Endothelial cell (in vitro differentiated cells): ENCODE data around the gene TMEM170B. TPM values are rescaled to one million over a fixed set of nuclear protein-coding genes. Genes with fewer than 3 reads are reported as not detected.

Experiments
- DNase-seq: peaks from one replicate; pipeline ENCODE4 v3.0.0; 2021; ENCODE audit warnings: low spot score
- H3K27ac Mint-ChIP-seq: one replicate; pipeline ENCODE4 v1.8.0; 2021; ENCODE audit warnings: mixed read lengths, inconsistent platforms; ENCODE audit not compliant: unreplicated experiment
- H3K27me3 Mint-ChIP-seq: one replicate; pipeline ENCODE4 v1.8.0; 2021; ENCODE audit warnings: mild to moderate bottlenecking, moderate library complexity, mixed read lengths, inconsistent platforms; ENCODE audit not compliant: unreplicated experiment
- H3K36me3 Mint-ChIP-seq: one replicate; pipeline ENCODE4 v1.8.0; 2021; ENCODE audit warnings: mild to moderate bottlenecking, low read depth, mixed read lengths, inconsistent platforms; ENCODE audit not compliant: unreplicated experiment
- H3K4me1 Mint-ChIP-seq: one replicate; pipeline ENCODE4 v1.8.0; 2021; ENCODE audit warnings: mild to moderate bottlenecking, mixed read lengths, inconsistent platforms; ENCODE audit not compliant: unreplicated experiment
- H3K4me3 Mint-ChIP-seq: one replicate; pipeline ENCODE4 v1.8.0; 2021; ENCODE audit warnings: mild to moderate bottlenecking, mixed read lengths, inconsistent platforms; ENCODE audit not compliant: unreplicated experiment
- H3K9me3 Mint-ChIP-seq: one replicate; pipeline ENCODE4 v1.8.0; 2021; ENCODE audit warnings: mixed read lengths, inconsistent platforms; ENCODE audit not compliant: unreplicated experiment
- CTCF ChIP-seq: fragments of 200-600 bp; sonication (generic); IDR thresholded peaks from one replicate; pipeline ENCODE4 v1.5.0; 2021; ENCODE audit warnings: antibody characterized with exemption; ENCODE audit not compliant: unreplicated experiment
- total RNA-seq: library from RNA; stranded (reverse); fragmentation: NEBNext Ultra II Directional; extraction: Animal tissue kit (Norgen Biotek cat#: 25700); gene quantifications from one replicate; pipeline ENCODE4 v1.2.1, GENCODE V29; 2021; ENCODE audit not compliant: unreplicated experiment

TMEM170B gene
- total RNA-seq, 1 donor from 2014 or later: 5.0 TPM

- H3K27ac Mint-ChIP-seq: no peak overlapping the region
- no peaks in the 10 kb centered on the region for H3K36me3 Mint-ChIP-seq
- no peak overlapping the region for H3K4me3 Mint-ChIP-seq
- H3K27me3 Mint-ChIP-seq: no peaks in the 10 kb centered on the region
- H3K4me1 Mint-ChIP-seq: peaks cover 8% of the 10 kb centered on the region
- H3K9me3 Mint-ChIP-seq: no peaks in the 10 kb centered on the region
- no peak for TF ChIP-seq CTCF
- no peak for DNase-seq
These were observed 83.6 kb downstream of the TMEM170B start for GRCh38 chr6:11621119-11621518.

- Mint-ChIP-seq H3K4me3 (no peak overlapping the region), H3K9me3 (no peaks in the 10 kb centered on the region), H3K4me1 (peaks cover 8% of the 10 kb centered on the region)
These were observed 84.6 kb downstream of the TMEM170B start for GRCh38 chr6:11622156-11622555.

GRCh38 chr6:11623272-11623671, 85.7 kb downstream of the TMEM170B start:
- no peak for TF ChIP-seq CTCF
- DNase-seq: no peak
- no peaks in the 10 kb centered on the region for H3K36me3 Mint-ChIP-seq
- no peaks in the 10 kb centered on the region for H3K27me3 Mint-ChIP-seq
- no peak overlapping the region for H3K27ac Mint-ChIP-seq
- H3K4me1 Mint-ChIP-seq: peaks cover 8% of the 10 kb centered on the region
- H3K9me3 Mint-ChIP-seq: no peaks in the 10 kb centered on the region
- H3K4me3 Mint-ChIP-seq: no peak overlapping the region

More at GRCh38 chr6:11622156-11622555, 84.6 kb downstream of the TMEM170B start:
- Mint-ChIP-seq H3K27me3 (no peaks in the 10 kb centered on the region), H3K27ac (no peak overlapping the region), H3K36me3 (no peaks in the 10 kb centered on the region)
- no peak for DNase-seq
- no peak for TF ChIP-seq CTCF

GRCh38 chr6:11625302-11625701, 87.8 kb downstream of the TMEM170B start:
- DNase-seq: no peak
- Mint-ChIP-seq H3K9me3 (no peaks in the 10 kb centered on the region), H3K27ac (no peak overlapping the region), H3K36me3 (no peaks in the 10 kb centered on the region), H3K4me1 (peaks cover 8% of the 10 kb centered on the region), H3K4me3 (no peak overlapping the region), H3K27me3 (peaks cover 2% of the 10 kb centered on the region)
- TF ChIP-seq CTCF: no peak

GRCh38 chr6:11626356-11626755, 88.8 kb downstream of the TMEM170B start:
- Mint-ChIP-seq H3K4me3 (no peak overlapping the region), H3K36me3 (no peaks in the 10 kb centered on the region), H3K4me1 (peaks cover 8% of the 10 kb centered on the region), H3K27me3 (peaks cover 2% of the 10 kb centered on the region), H3K27ac (no peak overlapping the region), H3K9me3 (no peaks in the 10 kb centered on the region)
- no peak for TF ChIP-seq CTCF
- no peak for DNase-seq
